D721Med (cell line): ENCODE results near the gene LRRN2.
A peak's percentile ranks its signal among the peaks of the same experiment; 100 is the strongest.

Source experiments
- DNase-seq: peaks from one replicate; pipeline ENCODE4 v3.0.0; 2011; ENCODE audit warnings: low spot score; ENCODE audit not compliant: insufficient read length
- FAIRE-seq: peaks from 2 replicates; lab custom pipeline; 2011; peaks lifted over from hg19 to GRCh38; lab: Jason Lieb, UNC
- CTCF ChIP-seq: IDR thresholded peaks from 2 replicates; pipeline ENCODE4 v1.5.1; 2012; ENCODE audit warnings: mild to moderate bottlenecking, control low read depth; ENCODE audit not compliant: insufficient read depth; ENCODE audit errors: missing control alignments

Gene LRRN2

GRCh38 chr1:204588826-204589225 is 96.7 kb downstream of the LRRN2 start:
- TF ChIP-seq CTCF: no peak
- no peak for DNase-seq
- no peak for FAIRE-seq

- FAIRE-seq (no peak), DNase-seq (no peak)
- no peak for TF ChIP-seq CTCF
Measured at GRCh38 chr1:204587621-204588020, 97.9 kb downstream of the LRRN2 start.

GRCh38 chr1:204584699-204585372 is 100.7 kb downstream of the LRRN2 start:
- DNase-seq (no peak), FAIRE-seq (no peak)

GRCh38 chr1:204583909-204584632 is 101.5 kb downstream of the LRRN2 start:
- no peak for TF ChIP-seq CTCF
- DNase-seq (no peak), FAIRE-seq (no peak)

More at GRCh38 chr1:204584699-204585372, 100.7 kb downstream of the LRRN2 start:
- no peak for TF ChIP-seq CTCF

- FAIRE-seq: no peak
- TF ChIP-seq CTCF: no peak
Measured at GRCh38 chr1:204581759-204582158, 103.8 kb downstream of the LRRN2 start.

GRCh38 chr1:204580862-204581261 is 104.7 kb downstream of the LRRN2 start:
- FAIRE-seq (peak; percentile 21), DNase-seq (no peak)
- TF ChIP-seq CTCF: no peak

More at GRCh38 chr1:204581759-204582158, 103.8 kb downstream of the LRRN2 start:
- DNase-seq: no peak

GRCh38 chr1:204579681-204580080 is 105.9 kb downstream of the LRRN2 start:
- DNase-seq (no peak), FAIRE-seq (no peak)
- TF ChIP-seq CTCF: no peak
